ENCODE data around the gene WNT3A.

DNA sequence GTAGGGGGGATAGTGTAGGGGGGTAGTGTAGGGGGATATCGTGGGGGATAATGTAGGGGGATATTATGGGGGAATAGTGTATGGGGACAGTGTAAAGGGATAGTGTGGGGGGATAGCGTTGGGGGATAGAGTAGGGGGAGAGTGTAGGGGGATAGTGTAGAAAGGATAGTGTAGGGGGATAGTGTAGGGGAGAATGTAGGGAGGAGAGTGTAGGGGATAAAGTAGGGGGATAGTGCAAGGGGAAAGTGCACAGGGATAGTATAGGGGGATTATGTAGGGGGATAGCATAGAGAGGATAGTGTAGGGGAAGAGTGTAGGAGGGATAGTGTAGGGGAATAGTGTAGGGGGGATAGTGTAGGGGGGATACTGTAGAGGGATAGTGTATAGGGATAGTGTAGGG lies 63.4 kb downstream of the WNT3A start:
- TF ChIP-seq, protein P1, sequence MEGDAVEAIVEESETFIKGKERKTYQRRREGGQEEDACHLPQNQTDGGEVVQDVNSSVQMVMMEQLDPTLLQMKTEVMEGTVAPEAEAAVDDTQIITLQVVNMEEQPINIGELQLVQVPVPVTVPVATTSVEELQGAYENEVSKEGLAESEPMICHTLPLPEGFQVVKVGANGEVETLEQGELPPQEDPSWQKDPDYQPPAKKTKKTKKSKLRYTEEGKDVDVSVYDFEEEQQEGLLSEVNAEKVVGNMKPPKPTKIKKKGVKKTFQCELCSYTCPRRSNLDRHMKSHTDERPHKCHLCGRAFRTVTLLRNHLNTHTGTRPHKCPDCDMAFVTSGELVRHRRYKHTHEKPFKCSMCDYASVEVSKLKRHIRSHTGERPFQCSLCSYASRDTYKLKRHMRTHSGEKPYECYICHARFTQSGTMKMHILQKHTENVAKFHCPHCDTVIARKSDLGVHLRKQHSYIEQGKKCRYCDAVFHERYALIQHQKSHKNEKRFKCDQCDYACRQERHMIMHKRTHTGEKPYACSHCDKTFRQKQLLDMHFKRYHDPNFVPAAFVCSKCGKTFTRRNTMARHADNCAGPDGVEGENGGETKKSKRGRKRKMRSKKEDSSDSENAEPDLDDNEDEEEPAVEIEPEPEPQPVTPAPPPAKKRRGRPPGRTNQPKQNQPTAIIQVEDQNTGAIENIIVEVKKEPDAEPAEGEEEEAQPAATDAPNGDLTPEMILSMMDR (IDR thresholded peaks at IDR 0.05) = no peak
- no peak for TF ChIP-seq POLR2AphosphoS5 (IDR thresholded peaks at IDR 0.05)
